GM06990 (cell line): ENCODE measurements around the gene ASPHD2.

ENCODE experiments used
- DNase-seq: peaks from one replicate; pipeline ENCODE4 v3.0.0-alpha.2; 2011; ENCODE audit not compliant: insufficient read length; ENCODE audit errors: extremely low read depth
- H3K27me3 ChIP-seq: replicated peaks from 2 replicates; pipeline ENCODE4 v1.6.0; 2011; ENCODE audit warnings: low read length; ENCODE audit not compliant: control insufficient read depth, insufficient read depth
- H3K36me3 ChIP-seq: 2 replicates; pipeline ENCODE4 v1.5.1; 2011; ENCODE audit warnings: low read length; ENCODE audit not compliant: control insufficient read depth, insufficient read depth
- H3K4me3 ChIP-seq: replicated peaks from 2 replicates; pipeline ENCODE4 v1.5.1; 2011; ENCODE audit warnings: low read depth, mild to moderate bottlenecking, control low read depth, low read length
- CTCF ChIP-seq: IDR thresholded peaks from 2 replicates; pipeline ENCODE4 v1.5.1; 2011; ENCODE audit warnings: low read length, control low read depth, mild to moderate bottlenecking, inconsistent platforms; ENCODE audit not compliant: insufficient read depth, poor library complexity, severe bottlenecking

ASPHD2 gene

DNA sequence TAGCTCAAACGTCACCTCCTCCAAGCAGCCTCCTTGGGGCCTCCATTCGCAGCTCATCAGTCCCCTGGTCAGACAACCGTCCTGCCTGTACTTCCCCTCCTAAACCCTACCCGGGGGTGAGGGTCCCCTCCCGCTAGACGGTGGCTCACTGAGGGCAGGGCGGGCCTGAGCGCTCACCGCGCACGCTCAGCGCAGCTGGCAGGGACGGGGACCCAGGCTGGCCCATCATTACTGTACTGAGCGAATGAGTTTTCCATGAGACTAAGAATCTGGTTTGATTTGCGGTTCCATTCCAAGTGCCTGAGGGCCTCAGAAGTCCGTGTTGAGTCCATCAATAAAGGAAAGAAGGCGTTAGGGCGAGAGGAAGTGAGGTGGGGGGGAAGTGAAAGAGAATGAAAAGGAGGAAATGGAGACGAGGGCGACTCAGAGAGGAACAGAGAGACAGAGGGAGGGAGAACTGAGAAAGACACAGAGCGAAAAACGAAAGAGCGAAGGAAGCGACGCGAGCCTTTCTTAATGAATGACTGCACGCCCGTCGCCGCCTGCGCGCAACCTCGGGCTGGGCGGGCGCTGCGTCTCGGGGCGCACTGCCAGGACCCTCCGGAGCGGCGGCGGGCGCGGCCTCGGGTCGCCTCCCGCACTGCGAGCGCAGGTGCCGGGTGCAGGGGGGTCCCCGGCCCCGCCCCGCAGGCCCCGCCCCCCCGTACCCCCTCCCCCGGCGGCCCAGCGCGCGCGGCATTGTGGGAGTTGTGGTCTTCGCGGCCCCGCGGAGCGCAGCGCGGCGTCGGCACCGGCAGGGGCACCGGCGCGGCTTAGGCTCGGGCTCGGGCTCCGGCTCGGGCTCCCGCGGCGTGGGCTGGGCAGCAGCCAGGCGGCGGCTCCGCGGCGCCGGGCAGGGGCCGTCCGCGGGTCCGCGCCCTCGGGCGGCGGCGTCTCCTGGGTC lies at the start of gene ASPHD2:
Gene ASPHD2, plus strand, starts transcription at position 746 of the 943 bp plus-strand sequence. CDS start 4,356 bp downstream, outside the sequence.
- peaks cover 3% of the 10 kb centered on the region for H3K36me3 ChIP-seq
- TF ChIP-seq CTCF, result no peak
- H3K27me3 ChIP-seq, result no peaks in the 10 kb centered on the region; the same call in 1 of the 2 replicates
- peak within 1 kb of the TSS; percentile 84 for H3K4me3 ChIP-seq
- DNase-seq, result peak; percentile 93

- TF ChIP-seq CTCF, result no peak
- Histone ChIP-seq H3K4me3 (no peak overlapping the region), H3K36me3 (no peaks in the 10 kb centered on the region), H3K27me3 (no peaks in the 10 kb centered on the region; the same call in none of the 2 replicates)
- DNase-seq, result no peak
Measured at GRCh38 chr22:26380072-26380830, 48.8 kb upstream of the ASPHD2 start.

DNA sequence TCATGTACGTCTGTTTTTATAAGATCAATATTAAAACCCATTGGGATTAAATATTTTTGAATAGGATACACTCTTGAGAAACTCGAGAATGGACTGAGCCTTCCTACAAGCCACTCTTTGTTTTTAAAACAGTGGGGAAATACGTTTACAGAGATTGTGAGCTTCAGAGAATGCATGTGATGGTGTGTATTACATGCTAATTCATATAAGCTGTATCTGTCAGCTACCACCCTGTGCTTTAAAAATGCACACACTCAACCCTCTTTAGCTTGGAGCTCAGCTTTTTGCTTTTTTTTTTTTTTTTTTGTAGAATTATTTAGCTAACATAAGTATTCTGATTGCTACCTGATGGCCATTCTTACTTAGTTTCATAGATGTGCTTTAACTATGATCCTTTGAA lies 46.3 kb upstream of the ASPHD2 start:
- Histone ChIP-seq H3K4me3 (no peak overlapping the region), H3K27me3 (no peaks in the 10 kb centered on the region; the same call in none of the 2 replicates), H3K36me3 (no peaks in the 10 kb centered on the region)
- TF ChIP-seq CTCF, result no peak
- no peak for DNase-seq

- Histone ChIP-seq H3K4me3 (no peak overlapping the region), H3K27me3 (no peaks in the 10 kb centered on the region; the same call in none of the 2 replicates), H3K36me3 (no peaks in the 10 kb centered on the region)
- no peak for TF ChIP-seq CTCF
- no peak for DNase-seq
Measured at GRCh38 chr22:26383968-26384556, 45.0 kb upstream of the ASPHD2 start.

- H3K36me3 ChIP-seq, result no peaks in the 10 kb centered on the region
- no peak overlapping the region for H3K4me3 ChIP-seq
- no peaks in the 10 kb centered on the region; the same call in none of the 2 replicates for H3K27me3 ChIP-seq
- DNase-seq, result no peak
- TF ChIP-seq CTCF, result no peak
Measured at GRCh38 chr22:26385164-26385563, 43.9 kb upstream of the ASPHD2 start.
